AG09309 (cell line): ENCODE results near the gene AUNIP.
A peak's percentile ranks its signal among the peaks of the same experiment; 100 is the strongest.

Source experiments
- DNase-seq: peaks from one replicate; pipeline ENCODE4 v3.0.0-alpha.2; 2010; ENCODE audit warnings: low read depth
- H3K4me3 ChIP-seq: 2 replicates; pipeline ENCODE4 v1.5.1; 2011; ENCODE audit warnings: mild to moderate bottlenecking, low read depth, low read length, moderate library complexity; ENCODE audit not compliant: control insufficient read depth
- TF ChIP-seq, protein P1 (sequence below): IDR thresholded peaks from 2 replicates; pipeline ENCODE4 v1.5.1; 2011; ENCODE audit warnings: mild to moderate bottlenecking, low read depth, low read length, inconsistent platforms; ENCODE audit not compliant: insufficient read depth, control insufficient read depth; ENCODE audit errors: missing control alignments

The AUNIP gene

DNA sequence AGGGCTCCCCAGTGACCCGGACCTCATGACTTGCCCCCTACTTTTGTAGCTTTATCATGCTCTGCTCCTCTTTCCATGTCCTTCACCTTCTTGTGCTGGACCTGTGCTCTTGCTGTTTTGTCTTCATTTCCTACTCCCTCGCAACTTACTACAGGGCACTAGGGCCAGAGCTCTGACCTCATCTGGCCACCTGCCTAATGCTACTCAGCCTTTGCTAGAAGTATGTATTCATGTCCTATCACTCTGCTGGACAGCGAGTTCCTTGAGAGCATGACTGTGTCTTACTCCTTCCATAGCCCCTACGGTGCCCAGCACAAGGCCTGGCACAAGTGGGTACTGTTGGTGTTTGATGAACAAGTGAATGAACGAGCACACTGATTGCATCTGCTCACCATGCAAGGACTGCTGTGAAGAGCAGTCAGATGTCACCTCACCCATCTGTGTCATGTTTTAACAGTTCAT is 37.6 kb downstream of the AUNIP start:
- TF ChIP-seq, protein P1, sequence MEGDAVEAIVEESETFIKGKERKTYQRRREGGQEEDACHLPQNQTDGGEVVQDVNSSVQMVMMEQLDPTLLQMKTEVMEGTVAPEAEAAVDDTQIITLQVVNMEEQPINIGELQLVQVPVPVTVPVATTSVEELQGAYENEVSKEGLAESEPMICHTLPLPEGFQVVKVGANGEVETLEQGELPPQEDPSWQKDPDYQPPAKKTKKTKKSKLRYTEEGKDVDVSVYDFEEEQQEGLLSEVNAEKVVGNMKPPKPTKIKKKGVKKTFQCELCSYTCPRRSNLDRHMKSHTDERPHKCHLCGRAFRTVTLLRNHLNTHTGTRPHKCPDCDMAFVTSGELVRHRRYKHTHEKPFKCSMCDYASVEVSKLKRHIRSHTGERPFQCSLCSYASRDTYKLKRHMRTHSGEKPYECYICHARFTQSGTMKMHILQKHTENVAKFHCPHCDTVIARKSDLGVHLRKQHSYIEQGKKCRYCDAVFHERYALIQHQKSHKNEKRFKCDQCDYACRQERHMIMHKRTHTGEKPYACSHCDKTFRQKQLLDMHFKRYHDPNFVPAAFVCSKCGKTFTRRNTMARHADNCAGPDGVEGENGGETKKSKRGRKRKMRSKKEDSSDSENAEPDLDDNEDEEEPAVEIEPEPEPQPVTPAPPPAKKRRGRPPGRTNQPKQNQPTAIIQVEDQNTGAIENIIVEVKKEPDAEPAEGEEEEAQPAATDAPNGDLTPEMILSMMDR, result no peak
- H3K4me3 ChIP-seq, result no peak overlapping the region; the same call in 1 of the 2 replicates
- DNase-seq, result no peak

DNA sequence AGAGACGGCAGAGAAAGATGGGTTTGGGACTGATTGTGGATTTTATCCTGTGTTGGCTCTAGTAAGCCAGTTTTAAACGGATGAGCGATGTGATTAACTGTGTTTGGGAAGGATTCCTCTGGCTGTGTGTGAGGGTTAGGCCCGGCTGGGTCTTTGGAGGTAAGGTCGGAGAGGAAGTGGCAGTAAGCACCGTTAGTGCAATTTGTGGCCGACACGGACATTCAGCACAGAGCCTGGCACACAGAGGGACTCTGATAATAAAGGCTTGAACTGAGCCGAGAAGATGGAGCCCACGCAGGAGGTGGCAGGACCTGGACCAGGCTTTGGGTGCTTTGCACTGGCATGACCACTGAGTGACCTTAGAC is 38.2 kb downstream of the AUNIP start:
- peak overlapping the region; percentile 56 for H3K4me3 ChIP-seq
- DNase-seq, result no peak
- TF ChIP-seq, protein P1, result no peak

DNA sequence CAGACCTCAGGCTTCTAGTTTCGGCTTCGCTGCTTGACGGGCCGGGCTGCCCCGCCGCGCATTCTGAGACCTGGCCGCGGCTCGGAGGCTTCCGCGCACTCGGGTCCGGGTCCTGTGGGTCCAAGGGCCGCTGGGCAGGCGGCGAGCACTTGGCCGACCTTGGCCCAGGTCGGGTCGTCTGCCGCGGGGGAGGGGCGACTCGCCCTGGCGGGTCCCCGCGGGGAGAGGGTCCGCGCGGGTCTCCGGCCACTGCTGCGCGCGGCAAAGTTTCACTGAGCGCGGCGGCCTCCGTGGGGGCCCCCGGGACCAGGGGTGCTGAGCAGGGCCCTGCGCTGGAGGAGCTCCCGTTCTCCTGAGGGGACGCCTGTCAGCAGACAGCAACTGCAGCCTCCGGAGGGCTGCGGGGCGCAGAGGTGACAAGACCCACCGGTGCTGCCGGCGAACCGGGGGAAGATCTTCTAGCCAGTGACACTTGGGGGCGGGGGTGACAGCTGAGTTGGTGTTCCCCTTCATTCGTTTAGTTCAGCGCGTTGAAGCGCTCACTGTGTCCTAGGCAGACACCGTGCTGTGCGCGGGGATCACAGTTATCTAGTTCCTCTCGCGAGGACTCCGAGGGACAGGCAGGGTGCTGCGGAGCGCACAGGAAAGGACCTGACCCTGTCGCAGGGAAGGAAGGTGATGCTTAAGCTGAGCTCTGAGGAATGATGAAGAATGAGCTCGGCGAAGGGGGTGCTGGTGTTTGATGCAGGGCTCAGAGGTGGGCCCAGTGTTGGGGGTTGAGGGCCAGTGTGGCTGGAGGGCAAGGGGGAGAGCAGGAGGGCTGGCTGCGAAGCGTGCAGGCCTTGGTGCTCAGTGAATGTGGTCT is 38.8 kb downstream of the AUNIP start:
- DNase-seq, result no peak
- H3K4me3 ChIP-seq, result peak overlapping the region; percentile 56
- TF ChIP-seq, protein P1, result no peak

DNA sequence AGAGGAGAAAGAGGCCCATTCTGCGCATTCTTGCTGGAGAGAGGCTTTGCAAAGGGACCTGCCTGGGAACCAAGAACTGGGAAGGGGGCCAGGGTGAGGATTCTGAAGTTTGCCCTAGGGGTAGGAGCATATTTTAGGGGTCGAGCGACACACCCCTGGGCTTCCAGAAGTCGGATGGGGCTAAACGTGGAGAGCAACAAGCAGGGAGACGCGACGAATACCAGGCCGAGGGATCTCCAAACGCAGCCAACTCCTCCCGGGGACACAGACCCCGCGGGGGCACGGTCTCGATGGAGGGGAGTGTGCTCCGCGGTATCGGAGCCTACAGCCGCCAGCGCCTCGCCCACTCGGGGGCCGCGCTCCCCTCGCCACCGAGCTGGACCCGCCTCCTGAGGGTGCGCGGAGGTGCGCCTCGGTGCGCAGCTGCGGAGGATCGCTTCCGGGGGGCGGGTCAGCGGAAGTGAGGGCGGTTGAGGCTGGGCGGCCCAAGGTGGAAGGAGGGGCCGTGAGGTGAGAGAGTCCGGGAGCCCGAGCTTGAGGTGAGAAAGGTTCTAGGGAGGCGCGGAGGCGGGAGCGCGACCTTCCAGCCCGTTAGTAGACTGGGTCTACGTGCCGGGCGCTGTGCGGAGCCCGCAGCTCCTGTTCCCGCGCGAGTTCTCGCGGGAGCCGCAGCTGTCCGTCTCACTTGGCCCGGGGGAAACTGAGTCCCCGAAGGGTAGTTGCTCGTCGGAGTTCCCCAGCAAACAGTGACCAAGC is 39.6 kb downstream of the AUNIP start, which contains the start of gene MTFR1L:
Gene MTFR1L, plus strand, starts transcription at position 464 of the 756 bp plus-strand sequence. CDS start 3,151 bp downstream, outside the sequence.
- no peak for DNase-seq
- TF ChIP-seq, protein P1, result no peak
- peak within 1 kb of the TSS; percentile 56 for H3K4me3 ChIP-seq

DNA sequence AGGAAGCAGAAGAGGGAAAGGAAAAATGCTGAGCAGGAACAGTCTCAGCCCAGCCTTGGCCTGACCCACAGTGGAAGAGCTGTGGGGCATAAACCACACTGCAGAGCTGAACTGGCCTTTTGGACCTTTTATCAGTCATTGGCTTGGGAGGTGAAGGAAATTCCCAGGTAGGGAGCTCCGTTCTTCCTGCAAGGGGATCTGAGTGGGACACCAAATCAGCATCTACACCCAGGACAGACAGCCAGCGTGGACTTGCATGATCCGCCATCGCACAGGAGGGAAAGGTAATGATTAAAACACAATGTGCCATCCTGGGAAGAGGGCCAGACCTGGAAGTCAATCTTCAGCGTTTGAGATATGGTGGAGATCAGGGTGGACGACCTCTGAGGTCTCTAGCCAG is 40.7 kb downstream of the AUNIP start:
- DNase-seq, result no peak
- H3K4me3 ChIP-seq, result peak overlapping the region; percentile 56; the same call in 1 of the 2 replicates
- TF ChIP-seq, protein P1, result no peak

DNA sequence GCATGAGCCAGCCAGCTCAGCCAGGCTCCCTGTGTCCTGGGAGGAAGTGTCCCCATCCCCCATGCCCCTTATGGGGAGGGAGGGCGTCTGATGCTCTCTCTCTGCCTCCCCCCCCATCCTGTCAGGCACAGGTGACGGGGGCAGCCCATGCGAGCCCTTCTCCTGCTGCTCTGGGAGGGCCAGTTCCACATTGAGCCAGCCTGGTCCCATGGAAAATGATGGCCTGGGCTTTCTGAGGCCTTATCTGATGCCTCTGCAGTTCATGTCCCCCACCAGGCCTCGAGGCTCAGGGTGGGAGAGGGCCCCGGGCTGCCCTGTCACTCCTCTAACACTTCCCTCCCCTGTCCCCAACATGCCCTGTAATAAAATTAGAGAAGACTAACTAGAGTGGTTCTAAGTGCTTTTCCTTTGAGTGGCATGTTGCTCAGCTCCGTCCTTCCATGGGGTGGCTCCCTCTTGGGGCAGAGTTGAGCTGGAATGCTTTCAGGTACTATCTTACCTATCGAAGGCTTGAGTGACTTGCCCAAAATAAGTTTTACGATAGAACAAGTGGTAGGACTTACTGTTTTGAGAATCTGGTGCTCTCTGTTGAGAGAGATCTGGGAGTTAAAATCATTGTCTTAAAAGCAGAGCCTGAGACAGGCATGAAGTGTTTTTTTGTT is 41.3 kb downstream of the AUNIP start:
- no peak overlapping the region for H3K4me3 ChIP-seq
- DNase-seq, result no peak
- TF ChIP-seq, protein P1, result peak; percentile 20
